A549 (cell line): ENCODE results near the gene HOXA5. TPM values are rescaled to one million over a fixed set of nuclear protein-coding genes. Genes with fewer than 3 reads are reported as not detected.

ENCODE experiments used
- BHLHE40 ChIP-seq: IDR thresholded peaks from 2 replicates; pipeline ENCODE4 v1.6.1; 2012; ENCODE audit warnings: low read depth, low read length, inconsistent platforms
- CEBPB ChIP-seq, 2 experiments: fragments of >200 bp in 1 of 2; sonication (Bioruptor Twin) in 1 of 2; formaldehyde crosslinking in 1 of 2; IDR thresholded peaks; 2 replicates each; pipeline ENCODE4 v1.6.1; 2012 to 2016
- EHMT2 ChIP-seq: fragments of 200-600 bp; sonication (generic); IDR thresholded peaks from 2 replicates; pipeline ENCODE4 v1.6.1; 2016; ENCODE audit warnings: antibody characterized with exemption, low read depth, mild to moderate bottlenecking, moderate library complexity
- ESRRA ChIP-seq: fragments of 150-350 bp; IDR thresholded peaks from 2 replicates; pipeline ENCODE4 v1.6.1; 2014; ENCODE audit warnings: mild to moderate bottlenecking, low read length, borderline replicate concordance
- FOSB ChIP-seq: fragments of 250-450 bp; sonication (Bioruptor Pico); IDR thresholded peaks from 2 replicates; pipeline ENCODE4 v1.5.0; 2020; ENCODE audit warnings: mild to moderate bottlenecking, moderate library complexity
- FOSL2 ChIP-seq, 2 experiments: fragments of 450-650 bp in 1 of 2; fragments of >200 bp in 1 of 2; sonication (Bioruptor Twin) in 1 of 2; formaldehyde crosslinking; IDR thresholded peaks; 2 replicates each; pipeline versions ENCODE4 v1.5.0 to v1.6.1; 2016 to 2020; ENCODE audit warnings: mild to moderate bottlenecking in 1 of 2, moderate library complexity in 1 of 2
- FOXS1 ChIP-seq: fragments of 250-450 bp; sonication (Bioruptor Pico); IDR thresholded peaks from 2 replicates; pipeline ENCODE4 v1.5.0; 2020; ENCODE audit warnings: mild to moderate bottlenecking, moderate library complexity
- GATA3 ChIP-seq: IDR thresholded peaks from 2 replicates; pipeline ENCODE4 v1.6.1; 2012; ENCODE audit warnings: borderline replicate concordance
- HDAC2 ChIP-seq: fragments of 200-600 bp; sonication (generic); IDR thresholded peaks from 2 replicates; pipeline ENCODE4 v1.6.1; 2016
- HEYL ChIP-seq: fragments of 250-450 bp; sonication (Bioruptor Pico); IDR thresholded peaks from 2 replicates; pipeline ENCODE4 v1.8.0; 2021; ENCODE audit warnings: mild to moderate bottlenecking, moderate library complexity
- HOXA7 ChIP-seq: fragments of 250-450 bp; sonication (Bioruptor Pico); IDR thresholded peaks from 2 replicates; pipeline ENCODE4 v1.5.0; 2020; ENCODE audit warnings: mild to moderate bottlenecking, moderate library complexity
- HOXB5 ChIP-seq: fragments of 250-450 bp; sonication (Bioruptor Pico); IDR thresholded peaks from 2 replicates; pipeline ENCODE4 v1.5.0; 2020; ENCODE audit warnings: mild to moderate bottlenecking, moderate library complexity
- JUN ChIP-seq, 2 experiments: fragments of >200 bp; sonication (Bioruptor Twin); formaldehyde crosslinking; IDR thresholded peaks; 2 replicates in 1 of 2; 3 replicates in 1 of 2; pipeline ENCODE4 v1.6.1; 2016 to 2017
- JUNB ChIP-seq: fragments of >200 bp; sonication (Bioruptor Twin); formaldehyde crosslinking; IDR thresholded peaks from 2 replicates; pipeline ENCODE4 v1.6.1; 2016
- KDM1A ChIP-seq: fragments of 200-600 bp; sonication (generic); IDR thresholded peaks from 2 replicates; pipeline ENCODE4 v1.6.1; 2016; ENCODE audit warnings: low read depth, mild to moderate bottlenecking
- MAFK ChIP-seq: fragments of 450-650 bp; IDR thresholded peaks from 2 replicates; pipeline ENCODE4 v1.6.1; 2014; ENCODE audit not compliant: partially characterized antibody
- MYC ChIP-seq: IDR thresholded peaks from 2 replicates; pipeline ENCODE4 v1.6.1; 2012; ENCODE audit warnings: mild to moderate bottlenecking, inconsistent platforms, low read length, improper control_type of control experiment, borderline replicate concordance
- NFE2L2 ChIP-seq: fragments of 150-350 bp; conservative IDR thresholded peaks from 2 replicates; pipeline ENCODE4 v1.6.1; 2014; ENCODE audit warnings: low read length
- NPAS2 ChIP-seq: fragments of 250-450 bp; sonication (Bioruptor Pico); IDR thresholded peaks from 2 replicates; pipeline ENCODE4 v1.8.0; 2022; ENCODE audit warnings: mild to moderate bottlenecking, moderate library complexity, borderline replicate concordance
- POLR2A ChIP-seq: IDR thresholded peaks from 2 replicates; pipeline ENCODE4 v1.6.1; 2012; ENCODE audit warnings: mild to moderate bottlenecking, low read length
- RAD21 ChIP-seq, 2 experiments: fragments of >200 bp in 1 of 2; sonication (Bioruptor Twin) in 1 of 2; formaldehyde crosslinking in 1 of 2; IDR thresholded peaks in 1 of 2; conservative IDR thresholded peaks in 1 of 2; 2 replicates in 1 of 2; 3 replicates in 1 of 2; pipeline ENCODE4 v1.6.1; 2012 to 2018; ENCODE audit warnings: inconsistent platforms in 1 of 2
- RCOR1 ChIP-seq: fragments of 150-350 bp; IDR thresholded peaks from 2 replicates; pipeline ENCODE4 v1.6.1; 2014; ENCODE audit warnings: antibody characterized with exemption, low read length, low read depth
- RFX5 ChIP-seq: fragments of 450-650 bp; IDR thresholded peaks from 2 replicates; pipeline ENCODE4 v1.7.1; 2014; ENCODE audit warnings: antibody characterized with exemption, mild to moderate bottlenecking, moderate library complexity
- RNF2 ChIP-seq: fragments of 200-600 bp; sonication (generic); IDR thresholded peaks from 2 replicates; pipeline ENCODE4 v1.6.1; 2016; ENCODE audit warnings: low read depth, mild to moderate bottlenecking, antibody characterized with exemption, moderate library complexity, borderline replicate concordance
- TFCP2L1 ChIP-seq: fragments of 250-450 bp; sonication (Bioruptor Pico); IDR thresholded peaks from 2 replicates; pipeline ENCODE4 v1.5.0; 2021; ENCODE audit warnings: mild to moderate bottlenecking
- ZC3H11A ChIP-seq: fragments of 450-650 bp; IDR thresholded peaks from 2 replicates; pipeline ENCODE4 v1.6.1; 2014; ENCODE audit warnings: antibody characterized with exemption, mild to moderate bottlenecking
- ZNF302 ChIP-seq: fragments of 250-450 bp; sonication (Bioruptor Pico); IDR thresholded peaks from 2 replicates; pipeline ENCODE4 v1.9.0; 2021; ENCODE audit warnings: inconsistent platforms, mild to moderate bottlenecking, moderate library complexity
- ZSCAN20 ChIP-seq: fragments of 250-450 bp; sonication (Bioruptor Pico); IDR thresholded peaks from 2 replicates; pipeline ENCODE4 v1.8.0; 2022; ENCODE audit warnings: mild to moderate bottlenecking, moderate library complexity
- polyA plus RNA-seq, 4 experiments: library from polyadenylated mRNA; depleted of rRNA in 3 of 4; stranded (reverse); fragments of >200 nt; fragmentation: RNase III in 1 of 4; extraction: RNeasy Plus Mini Kit Qiagen cat#74134 plus additional on column Dnase treatment in 1 of 4; gene quantifications; 2 replicates in 3 of 4; 3 replicates in 1 of 4; pipeline ENCODE4 v1.2.3, GENCODE V29; 2011 to 2017
- TF ChIP-seq, protein P1 (sequence below): fragments of >200 bp; sonication (Bioruptor Twin); formaldehyde crosslinking; IDR thresholded peaks from 3 replicates; pipeline ENCODE4 v1.6.1; 2016
- TF ChIP-seq, protein P2 (sequence below): IDR thresholded peaks from 2 replicates; pipeline ENCODE4 v1.6.1; 2012
- TF ChIP-seq, protein P3 (sequence below): IDR thresholded peaks from 2 replicates; pipeline ENCODE4 v1.6.1; 2012
- TF ChIP-seq, protein P4 (sequence below): fragments of 450-650 bp; IDR thresholded peaks from 2 replicates; pipeline ENCODE4 v1.6.1; 2014; ENCODE audit warnings: antibody characterized with exemption
- TF ChIP-seq, protein P5 (sequence below): fragments of 250-450 bp; sonication (Bioruptor Pico); IDR thresholded peaks from 2 replicates; pipeline ENCODE4 v1.5.0; 2020; ENCODE audit warnings: low read depth, mild to moderate bottlenecking, moderate library complexity
- TF ChIP-seq, protein P6 (sequence below): fragments of >200 bp; sonication (Bioruptor Twin); formaldehyde crosslinking; IDR thresholded peaks from 3 replicates; pipeline ENCODE4 v1.5.1; 2016

The HOXA5 gene
- polyA plus RNA-seq, 2 of the 4 experiments (the other 2 are of a cell fraction): 4.0 to 6.5 TPM

DNA sequence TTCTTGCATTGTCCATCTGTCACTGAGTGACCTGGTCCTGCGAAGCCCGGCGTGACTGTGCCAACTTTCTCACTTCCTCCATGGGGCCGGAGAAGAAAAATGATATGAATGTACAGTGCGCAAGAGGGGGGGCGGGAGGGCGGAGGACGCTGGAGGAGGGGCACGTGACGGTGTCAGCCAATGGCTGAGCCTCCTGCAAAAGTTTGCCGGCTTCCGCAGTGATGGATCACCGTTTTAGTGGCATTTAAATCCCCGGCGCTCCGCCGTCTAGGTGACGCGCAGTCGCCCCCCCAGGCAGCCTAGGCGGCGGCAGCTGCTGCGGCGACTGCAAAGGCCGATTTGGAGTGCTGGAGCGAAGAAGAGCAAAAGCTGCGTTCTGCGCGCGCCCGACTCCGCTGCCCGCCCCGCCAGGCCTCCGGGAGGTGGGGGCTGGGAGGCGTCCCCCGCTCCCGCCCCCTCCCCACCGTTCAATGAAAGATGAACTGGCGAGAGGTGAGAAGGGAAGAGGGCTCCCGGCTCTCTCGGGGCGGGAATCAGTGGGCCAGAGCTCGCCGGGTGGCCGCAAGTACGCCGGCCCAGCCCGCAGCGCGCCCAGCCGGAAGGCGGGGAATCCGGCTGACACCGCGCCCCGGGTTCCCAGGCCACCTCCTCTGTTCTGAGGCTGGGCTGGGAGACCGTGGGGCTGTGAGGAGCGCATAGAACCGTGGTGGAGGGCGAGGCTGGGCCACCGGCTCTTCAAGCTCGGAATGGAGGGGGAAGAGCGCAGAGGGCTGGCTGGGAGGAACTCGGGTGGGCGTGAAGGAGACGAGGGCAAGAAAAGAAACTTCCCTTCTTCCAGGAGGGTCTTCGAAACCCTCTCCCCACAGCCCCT is 47.3 kb downstream of the HOXA5 start, which contains the start of gene HOXA1 (continued):
- TF ChIP-seq, protein P1, sequence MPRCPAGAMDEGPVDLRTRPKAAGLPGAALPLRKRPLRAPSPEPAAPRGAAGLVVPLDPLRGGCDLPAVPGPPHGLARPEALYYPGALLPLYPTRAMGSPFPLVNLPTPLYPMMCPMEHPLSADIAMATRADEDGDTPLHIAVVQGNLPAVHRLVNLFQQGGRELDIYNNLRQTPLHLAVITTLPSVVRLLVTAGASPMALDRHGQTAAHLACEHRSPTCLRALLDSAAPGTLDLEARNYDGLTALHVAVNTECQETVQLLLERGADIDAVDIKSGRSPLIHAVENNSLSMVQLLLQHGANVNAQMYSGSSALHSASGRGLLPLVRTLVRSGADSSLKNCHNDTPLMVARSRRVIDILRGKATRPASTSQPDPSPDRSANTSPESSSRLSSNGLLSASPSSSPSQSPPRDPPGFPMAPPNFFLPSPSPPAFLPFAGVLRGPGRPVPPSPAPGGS: 0 out of 3 replicates have a peak, but pooled peaks have one; percentile 28
- no peak for TF ChIP-seq MYC
- TF ChIP-seq GATA3: no peak
- TF ChIP-seq POLR2A: peak; percentile 61
- TF ChIP-seq EHMT2: no peak
- TF ChIP-seq ZNF302: no peak
- TF ChIP-seq HOXB5 (CRISPR knock-in tag): peak; percentile 64; the same call in 1 of the 2 replicates
- TF ChIP-seq JUN (IDR thresholded peaks at IDR 0.05): peak; percentile 63 to 72; a peak in 3 of 5 replicates
- TF ChIP-seq, protein P2, sequence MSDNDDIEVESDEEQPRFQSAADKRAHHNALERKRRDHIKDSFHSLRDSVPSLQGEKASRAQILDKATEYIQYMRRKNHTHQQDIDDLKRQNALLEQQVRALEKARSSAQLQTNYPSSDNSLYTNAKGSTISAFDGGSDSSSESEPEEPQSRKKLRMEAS: peak; percentile 75
- no peak for TF ChIP-seq NFE2L2
- no peak for TF ChIP-seq TFCP2L1 (CRISPR knock-in tag)
- no peak for TF ChIP-seq FOSL2 (IDR thresholded peaks at IDR 0.05)
- TF ChIP-seq FOSL2 (CRISPR knock-in tag; IDR thresholded peaks at IDR 0.05): no peak
- no peak for TF ChIP-seq JUNB
- no peak; the same call in 1 of the 2 replicates for TF ChIP-seq HDAC2
- TF ChIP-seq, protein P3, sequence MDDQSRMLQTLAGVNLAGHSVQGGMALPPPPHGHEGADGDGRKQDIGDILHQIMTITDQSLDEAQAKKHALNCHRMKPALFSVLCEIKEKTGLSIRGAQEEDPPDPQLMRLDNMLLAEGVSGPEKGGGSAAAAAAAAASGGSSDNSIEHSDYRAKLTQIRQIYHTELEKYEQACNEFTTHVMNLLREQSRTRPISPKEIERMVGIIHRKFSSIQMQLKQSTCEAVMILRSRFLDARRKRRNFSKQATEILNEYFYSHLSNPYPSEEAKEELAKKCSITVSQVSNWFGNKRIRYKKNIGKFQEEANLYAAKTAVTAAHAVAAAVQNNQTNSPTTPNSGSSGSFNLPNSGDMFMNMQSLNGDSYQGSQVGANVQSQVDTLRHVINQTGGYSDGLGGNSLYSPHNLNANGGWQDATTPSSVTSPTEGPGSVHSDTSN: no peak
- no peak for TF ChIP-seq KDM1A
- TF ChIP-seq HOXA7 (CRISPR knock-in tag): no peak
- no peak for TF ChIP-seq NPAS2 (CRISPR knock-in tag)
- no peak for TF ChIP-seq CEBPB (IDR thresholded peaks at IDR 0.05)
- TF ChIP-seq RNF2: no peak
- TF ChIP-seq BHLHE40: no peak
- TF ChIP-seq, protein P4, sequence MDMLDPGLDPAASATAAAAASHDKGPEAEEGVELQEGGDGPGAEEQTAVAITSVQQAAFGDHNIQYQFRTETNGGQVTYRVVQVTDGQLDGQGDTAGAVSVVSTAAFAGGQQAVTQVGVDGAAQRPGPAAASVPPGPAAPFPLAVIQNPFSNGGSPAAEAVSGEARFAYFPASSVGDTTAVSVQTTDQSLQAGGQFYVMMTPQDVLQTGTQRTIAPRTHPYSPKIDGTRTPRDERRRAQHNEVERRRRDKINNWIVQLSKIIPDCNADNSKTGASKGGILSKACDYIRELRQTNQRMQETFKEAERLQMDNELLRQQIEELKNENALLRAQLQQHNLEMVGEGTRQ: peak; percentile 92
- no peak for TF ChIP-seq FOXS1 (CRISPR knock-in tag)
- TF ChIP-seq MAFK: no peak
- no peak for TF ChIP-seq RCOR1
- no peak for TF ChIP-seq HEYL (CRISPR knock-in tag)
- no peak for TF ChIP-seq ZSCAN20 (CRISPR knock-in tag)
- peak in 1 of 2 experiments; percentile 39; a peak in 3 of 5 replicates for TF ChIP-seq RAD21 (conservative IDR thresholded peaks at IDR 0.05 in 1 of 2, IDR thresholded peaks at IDR 0.05 in 1 of 2)
- no peak for TF ChIP-seq RFX5
- TF ChIP-seq ZC3H11A: no peak
- TF ChIP-seq, protein P5, sequence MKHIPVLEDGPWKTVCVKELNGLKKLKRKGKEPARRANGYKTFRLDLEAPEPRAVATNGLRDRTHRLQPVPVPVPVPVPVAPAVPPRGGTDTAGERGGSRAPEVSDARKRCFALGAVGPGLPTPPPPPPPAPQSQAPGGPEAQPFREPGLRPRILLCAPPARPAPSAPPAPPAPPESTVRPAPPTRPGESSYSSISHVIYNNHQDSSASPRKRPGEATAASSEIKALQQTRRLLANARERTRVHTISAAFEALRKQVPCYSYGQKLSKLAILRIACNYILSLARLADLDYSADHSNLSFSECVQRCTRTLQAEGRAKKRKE (CRISPR knock-in tag): no peak
- no peak for TF ChIP-seq ESRRA
- TF ChIP-seq, protein P6, sequence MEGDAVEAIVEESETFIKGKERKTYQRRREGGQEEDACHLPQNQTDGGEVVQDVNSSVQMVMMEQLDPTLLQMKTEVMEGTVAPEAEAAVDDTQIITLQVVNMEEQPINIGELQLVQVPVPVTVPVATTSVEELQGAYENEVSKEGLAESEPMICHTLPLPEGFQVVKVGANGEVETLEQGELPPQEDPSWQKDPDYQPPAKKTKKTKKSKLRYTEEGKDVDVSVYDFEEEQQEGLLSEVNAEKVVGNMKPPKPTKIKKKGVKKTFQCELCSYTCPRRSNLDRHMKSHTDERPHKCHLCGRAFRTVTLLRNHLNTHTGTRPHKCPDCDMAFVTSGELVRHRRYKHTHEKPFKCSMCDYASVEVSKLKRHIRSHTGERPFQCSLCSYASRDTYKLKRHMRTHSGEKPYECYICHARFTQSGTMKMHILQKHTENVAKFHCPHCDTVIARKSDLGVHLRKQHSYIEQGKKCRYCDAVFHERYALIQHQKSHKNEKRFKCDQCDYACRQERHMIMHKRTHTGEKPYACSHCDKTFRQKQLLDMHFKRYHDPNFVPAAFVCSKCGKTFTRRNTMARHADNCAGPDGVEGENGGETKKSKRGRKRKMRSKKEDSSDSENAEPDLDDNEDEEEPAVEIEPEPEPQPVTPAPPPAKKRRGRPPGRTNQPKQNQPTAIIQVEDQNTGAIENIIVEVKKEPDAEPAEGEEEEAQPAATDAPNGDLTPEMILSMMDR: no peak
- no peak for TF ChIP-seq FOSB (CRISPR knock-in tag)
